HG03354 (cell line): ENCODE measurements around the gene EMILIN3.

Source experiments
- ATAC-seq: cut with Tn5 transposase; IDR thresholded peaks from one replicate; pipeline ENCODE4 v1.9.1; 2021; ENCODE audit warnings: mild to moderate bottlenecking; ENCODE audit not compliant: unreplicated experiment, poor library complexity, severe bottlenecking

EMILIN3 gene

DNA sequence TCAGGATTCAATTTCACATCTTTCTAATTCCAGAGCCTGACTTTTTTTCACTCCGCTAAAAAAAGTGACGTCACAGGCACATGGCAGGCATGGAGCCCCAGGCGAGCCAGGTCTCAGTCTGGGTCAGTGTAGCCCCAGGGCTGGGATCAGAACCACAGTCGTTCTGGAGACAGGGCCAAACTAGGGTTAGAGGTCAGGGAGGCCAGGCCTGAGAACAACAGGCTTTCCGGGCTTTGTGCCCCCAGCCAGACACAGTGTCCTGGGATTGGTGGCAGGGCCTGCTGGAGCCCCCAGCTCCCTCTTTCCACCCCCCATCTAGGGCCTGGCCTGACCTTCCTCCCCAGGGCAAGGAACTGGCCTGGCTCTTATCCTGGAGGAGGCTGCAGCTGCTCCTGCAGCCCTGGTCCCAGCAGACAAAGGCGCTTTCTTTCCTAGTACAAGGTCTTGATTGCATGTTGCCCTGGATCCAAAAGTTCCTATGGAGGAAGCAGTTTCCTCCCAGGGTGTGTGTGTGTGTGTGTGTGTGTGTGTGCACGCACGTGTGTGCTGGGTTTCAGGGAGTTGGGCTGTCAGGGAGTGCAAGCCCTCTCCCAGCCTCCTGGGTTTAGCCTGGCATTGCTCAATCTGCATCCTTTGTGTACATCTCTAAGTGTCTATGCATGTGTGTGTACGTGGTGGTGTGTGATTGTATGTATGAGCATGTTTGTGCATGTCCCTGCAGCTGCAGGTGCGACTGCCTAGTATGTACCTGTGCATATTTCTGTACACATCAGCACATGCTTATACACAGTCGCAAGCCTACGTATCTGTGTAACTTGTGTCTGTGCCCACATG is 26.5 kb upstream of the EMILIN3 start:
- ATAC-seq, result no peak

GRCh38 chr20:41392295-41392694 is 25.7 kb upstream of the EMILIN3 start:
- no peak for ATAC-seq

- ATAC-seq, result no peak
These were observed 25.0 kb upstream of the EMILIN3 start for GRCh38 chr20:41391587-41392001.

DNA sequence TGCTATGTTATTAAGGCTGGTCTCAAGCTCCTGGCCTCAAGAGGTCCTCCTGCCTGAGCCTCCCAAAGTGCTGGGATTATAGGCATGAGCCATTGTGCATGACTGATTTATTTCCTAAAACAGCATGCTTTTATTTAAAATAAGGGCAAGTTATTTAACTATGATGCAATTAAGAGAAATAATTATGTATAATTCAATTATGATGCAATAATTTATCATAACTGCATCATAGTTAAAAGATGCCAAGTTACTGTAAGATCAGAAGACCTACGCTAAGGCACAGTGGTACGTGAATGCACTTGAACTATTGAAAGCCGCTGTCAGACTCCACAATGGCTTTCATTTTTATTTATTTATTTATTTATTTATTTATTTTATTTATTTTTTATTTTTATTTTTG is 24.3 kb upstream of the EMILIN3 start:
- no peak for ATAC-seq

DNA sequence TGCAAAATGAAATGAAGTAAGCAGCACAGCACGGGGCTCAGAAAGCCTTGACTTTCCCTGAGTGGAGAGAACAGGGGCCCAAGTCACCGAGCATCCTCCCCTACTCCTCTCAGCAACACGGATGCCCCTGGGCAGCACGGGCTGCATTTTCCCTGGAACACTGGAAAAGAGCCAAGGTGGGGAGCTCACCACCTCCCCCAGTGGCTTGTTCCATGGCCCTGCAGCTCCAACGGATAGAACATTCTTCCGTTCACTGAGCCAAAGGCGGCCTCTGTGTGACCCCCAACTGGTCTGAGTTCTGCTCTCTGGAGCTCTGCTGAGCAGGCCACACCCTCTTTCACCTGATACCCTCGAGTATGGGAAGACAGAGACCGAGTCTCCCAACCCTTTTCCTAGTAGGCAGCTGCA is 20.8 kb upstream of the EMILIN3 start:
- ATAC-seq, result no peak

- ATAC-seq, result no peak
These were observed 20.1 kb upstream of the EMILIN3 start for GRCh38 chr20:41386502-41387427.

DNA sequence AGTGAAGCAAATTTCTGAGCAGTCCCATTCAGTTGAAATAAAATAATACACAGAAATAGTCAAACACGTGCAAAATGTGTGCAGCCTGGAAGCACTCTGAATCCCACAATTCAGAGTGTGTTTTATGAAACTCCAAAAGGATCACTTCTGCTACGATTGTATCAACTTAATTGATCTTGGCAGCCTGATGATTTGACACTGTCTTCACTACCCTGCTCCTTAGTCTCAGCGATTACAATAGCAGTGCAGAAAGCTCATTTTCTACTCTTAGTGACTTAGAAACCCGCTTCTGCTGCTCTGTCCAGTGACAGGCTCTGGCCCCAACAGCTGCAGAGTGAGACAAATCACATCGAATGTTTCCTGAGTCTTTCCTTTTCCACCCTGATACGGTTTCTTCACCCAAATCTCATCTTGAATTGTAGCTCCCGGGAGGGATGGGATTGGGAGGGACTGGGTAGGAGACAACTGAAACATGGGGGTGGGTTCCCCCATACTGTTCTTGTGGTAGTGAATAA is 16.2 kb upstream of the EMILIN3 start:
- no peak for ATAC-seq

DNA sequence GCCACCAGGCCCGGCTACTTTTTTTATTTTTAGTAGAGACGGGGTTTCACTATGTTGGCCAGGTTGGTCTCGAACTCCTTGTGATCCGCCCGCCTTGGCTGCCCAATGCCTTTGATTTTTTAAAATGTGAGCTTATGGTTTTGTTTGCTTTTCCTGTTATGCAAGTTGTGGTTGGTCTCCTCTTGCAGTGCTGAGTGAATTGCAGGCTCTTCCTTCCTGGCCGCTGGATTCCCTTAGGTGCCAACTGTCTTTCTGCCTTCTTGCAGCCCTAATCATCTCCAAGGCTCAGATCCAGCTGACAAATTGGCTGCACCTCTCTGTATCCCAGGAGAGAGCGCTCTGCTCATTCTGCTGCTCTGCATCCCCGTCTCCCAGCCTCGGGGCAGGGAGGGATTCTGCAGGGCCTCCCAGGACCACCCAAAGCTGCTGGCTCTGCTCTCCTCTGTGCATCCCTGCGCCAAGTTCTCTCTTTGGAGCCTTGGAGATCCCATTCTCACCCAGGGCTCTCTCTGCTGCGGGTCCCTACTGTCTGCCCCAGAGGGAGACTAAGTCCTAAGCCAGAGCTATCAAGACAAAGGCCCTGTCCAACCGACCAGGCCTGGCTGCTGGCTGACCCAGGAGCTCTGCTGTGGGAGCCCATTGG is 14.1 kb upstream of the EMILIN3 start:
- ATAC-seq, result no peak

GRCh38 chr20:41379551-41379950 is 12.9 kb upstream of the EMILIN3 start:
- no peak for ATAC-seq

- no peak for ATAC-seq
These were observed 10.7 kb upstream of the EMILIN3 start for GRCh38 chr20:41377275-41377674.

DNA sequence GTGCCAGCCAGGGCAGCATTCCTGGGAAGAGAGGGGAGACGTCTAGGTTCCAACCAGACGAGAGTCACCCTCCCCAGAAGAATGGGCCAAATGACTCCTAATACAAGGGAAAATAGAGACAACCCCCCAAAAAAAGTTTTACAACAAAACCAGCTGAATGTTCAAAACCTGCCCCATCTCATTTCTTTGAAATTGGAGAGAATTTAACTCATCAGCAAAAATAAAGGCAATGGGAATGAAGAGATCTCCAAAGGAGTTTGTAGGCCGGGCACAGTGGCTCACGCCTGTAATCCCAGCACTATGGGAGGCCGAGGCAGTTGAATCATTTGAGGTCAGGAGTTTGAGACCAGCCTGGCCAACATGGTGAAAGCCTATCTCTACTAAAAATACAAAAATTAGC is 9.7 kb upstream of the EMILIN3 start:
- ATAC-seq, result no peak

DNA sequence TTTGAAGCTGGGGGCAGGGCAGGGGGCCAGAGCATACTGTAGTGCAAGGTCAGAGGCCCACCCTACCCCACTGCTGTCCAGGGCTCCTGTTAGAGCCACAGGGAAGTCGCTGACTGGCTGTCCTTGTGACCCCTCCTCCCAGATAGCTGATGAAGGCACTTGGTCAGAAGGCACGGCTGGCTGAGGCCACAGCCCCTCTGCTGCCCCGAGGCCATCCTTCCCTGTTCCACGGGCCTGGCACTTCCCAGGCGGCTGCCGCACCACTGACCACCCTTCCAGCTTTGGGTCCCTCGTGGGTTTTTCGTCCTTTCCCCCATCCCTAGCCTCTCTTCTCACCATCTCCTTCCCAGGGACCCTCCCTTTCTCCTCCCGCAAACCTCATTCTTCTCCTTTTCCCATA is 9.2 kb upstream of the EMILIN3 start:
- ATAC-seq, result no peak

GRCh38 chr20:41373931-41374920 is 7.6 kb upstream of the EMILIN3 start:
- no peak for ATAC-seq

- ATAC-seq, result no peak
These were observed 6.7 kb upstream of the EMILIN3 start for GRCh38 chr20:41373251-41373783.

- no peak for ATAC-seq
These were observed 4.8 kb upstream of the EMILIN3 start for GRCh38 chr20:41371371-41371770.

- ATAC-seq, result no peak
These were observed 3.6 kb upstream of the EMILIN3 start for GRCh38 chr20:41370176-41370575.

GRCh38 chr20:41369673-41370072 is 3.1 kb upstream of the EMILIN3 start:
- no peak for ATAC-seq

DNA sequence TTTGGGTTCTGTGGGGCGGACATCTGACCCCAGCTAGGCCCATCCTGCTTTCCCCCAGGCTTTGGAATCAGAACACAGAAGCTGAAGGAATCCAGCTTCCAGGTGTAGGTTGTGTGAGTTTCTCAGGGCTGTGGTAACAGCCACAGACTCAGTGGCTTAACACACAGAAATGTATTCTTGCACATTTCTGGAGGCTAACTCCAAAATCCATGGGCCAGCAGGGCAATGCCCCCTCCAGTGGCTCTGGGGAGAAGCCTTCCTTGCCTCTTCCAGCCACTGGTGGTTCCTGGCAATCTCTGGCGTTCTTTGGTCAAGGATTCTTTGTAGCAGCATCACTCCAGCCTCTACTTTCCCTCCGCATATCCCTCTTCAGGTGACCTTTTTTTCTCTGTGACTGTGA is 1.3 kb upstream of the EMILIN3 start:
- ATAC-seq, result no peak

DNA sequence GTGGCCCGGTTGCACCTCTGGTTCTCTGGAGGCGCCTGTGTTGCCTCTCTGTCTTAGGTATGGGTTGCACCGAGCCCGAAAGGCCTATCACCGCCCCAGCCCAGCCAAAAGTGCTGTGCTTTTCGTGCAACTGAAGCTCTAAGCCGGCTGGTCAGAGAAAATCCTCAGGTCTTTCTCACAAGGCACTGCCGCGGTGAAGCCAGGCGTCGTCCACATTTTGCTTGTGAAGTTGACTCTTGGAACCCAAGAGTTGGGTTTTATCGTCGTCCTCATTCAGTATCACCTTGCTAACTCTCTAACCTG is 726 bp upstream of the EMILIN3 start:
- ATAC-seq, result no peak
